HepG2 (cell line): ENCODE measurements around the gene EMCN. TPM values are rescaled to one million over a fixed set of nuclear protein-coding genes. Genes with fewer than 3 reads are reported as not detected.
A peak's percentile ranks its signal among the peaks of the same experiment; 100 is the strongest.

Source experiments
- ATAC-seq: fragments of 200-7000 bp; cut with Tn5 transposase; 3 replicates; pipeline ENCODE4 v1.9.1; 2020; ENCODE audit warnings: mild to moderate bottlenecking, moderate library complexity
- BruUV-seq: library from RNA; stranded (reverse); fragments of 400-500 nt; replicated peaks from 2 replicates; lab custom pipeline; 2021; lab: Mats Ljungman, UMichigan
- CTCF ChIA-PET: fragments of 300-600 bp; formaldehyde crosslinking; extraction: SDS; loops from one replicate; lab custom pipeline; 2021; ENCODE audit warnings: low total read pairs, inconsistent platforms, low intra/inter-chr PET ratio; lab: Yijun Ruan, JAX
- POLR2A ChIA-PET: fragments of 350-600 bp; sonication (Branson Sonifier 250); formaldehyde crosslinking; loops from one replicate; lab custom pipeline; 2020; ENCODE audit warnings: antibody characterized with exemption, inconsistent platforms; lab: Yijun Ruan, JAX
- DNase-seq: peaks from one replicate; pipeline ENCODE4 v3.0.0-alpha.2; 2015; ENCODE audit warnings: low spot score
- FAIRE-seq: peaks from 3 replicates; lab custom pipeline; 2011; peaks lifted over from hg19 to GRCh38; lab: Jason Lieb, UNC
- H2AFZ ChIP-seq: one replicate; pipeline ENCODE4 v1.6.1; 2011; ENCODE audit warnings: low read length, inconsistent platforms
- H3K27ac ChIP-seq: fragments of 300-600 bp; 3 replicates; pipeline ENCODE4 v1.8.0; 2011; ENCODE audit warnings: mixed run types, mild to moderate bottlenecking, mixed read lengths, low read length, inconsistent platforms; ENCODE audit not compliant: insufficient read depth; ENCODE audit errors: extremely low read length
- H3K27me3 ChIP-seq, 2 experiments: fragments of 200-600 bp in 1 of 2; 2 replicates in 1 of 2; 3 replicates in 1 of 2; pipeline versions ENCODE4 v1.6.0 to v1.8.0; 2011; ENCODE audit warnings: low read length in 2 of 2, mild to moderate bottlenecking in 2 of 2, moderate library complexity in 2 of 2, inconsistent platforms in 1 of 2; ENCODE audit not compliant: insufficient read depth in 2 of 2, control insufficient read depth in 1 of 2
- H3K36me3 ChIP-seq, 2 experiments: fragments of 200-600 bp in 1 of 2; replicated peaks in 1 of 2; 2 replicates in 1 of 2; 3 replicates in 1 of 2; pipeline versions ENCODE4 v1.5.1 to v1.8.0; 2011; ENCODE audit warnings: low read length in 2 of 2, inconsistent platforms in 1 of 2; ENCODE audit not compliant: insufficient read depth in 2 of 2, control insufficient read depth in 1 of 2
- H3K4me1 ChIP-seq: 2 replicates; pipeline ENCODE4 v1.5.1; 2012; ENCODE audit warnings: low read length, inconsistent platforms; ENCODE audit not compliant: insufficient read depth
- H3K4me2 ChIP-seq: 2 replicates; pipeline ENCODE4 v1.6.0; 2011; ENCODE audit warnings: low read depth, low read length, inconsistent platforms
- H3K4me3 ChIP-seq, 3 experiments: fragments of 200-600 bp in 1 of 3; sonication (generic), shearing (Covaris generic) in 1 of 3; replicated peaks in 1 of 3; 2 replicates each; pipeline ENCODE4 v1.5.1; 2011 to 2016; ENCODE audit warnings: low read length in 3 of 3, inconsistent platforms in 2 of 3, low read depth in 2 of 3, mild to moderate bottlenecking in 2 of 3, control low read depth in 1 of 3, mixed read lengths in 1 of 3; ENCODE audit not compliant: insufficient read depth in 1 of 3
- H3K79me2 ChIP-seq: one replicate; pipeline ENCODE4 v1.6.1; 2011; ENCODE audit warnings: low read length, inconsistent platforms; ENCODE audit not compliant: insufficient read depth
- H3K9ac ChIP-seq: 2 replicates; pipeline ENCODE4 v1.6.0; 2011; ENCODE audit warnings: mild to moderate bottlenecking, low read depth, low read length, inconsistent platforms; ENCODE audit not compliant: insufficient read depth
- H3K9me3 ChIP-seq: 2 replicates; pipeline ENCODE4 v1.5.1; 2012; ENCODE audit warnings: mild to moderate bottlenecking, low read length
- H4K20me1 ChIP-seq: 2 replicates; pipeline ENCODE4 v1.6.0; 2011; ENCODE audit warnings: inconsistent platforms, mild to moderate bottlenecking, low read length, moderate library complexity; ENCODE audit not compliant: insufficient read depth
- CREB1 ChIP-seq, 2 experiments: fragments of 450-650 bp in 1 of 2; IDR thresholded peaks; 2 replicates each; pipeline ENCODE4 v1.6.1; 2016 to 2017; ENCODE audit warnings: control low read depth in 1 of 2, mild to moderate bottlenecking in 1 of 2, missing compliant biosample characterization in 1 of 2, missing genetic modification characterization in 1 of 2
- GLMP ChIP-seq: sonication (generic); formaldehyde crosslinking; IDR thresholded peaks from 2 replicates; pipeline ENCODE4 v1.9.0; 2021; ENCODE audit warnings: missing genetic modification reagents, mild to moderate bottlenecking, borderline replicate concordance
- JUN ChIP-seq: sonication (generic); formaldehyde crosslinking; IDR thresholded peaks from 2 replicates; pipeline ENCODE4 v1.4.0; 2020; ENCODE audit warnings: mild to moderate bottlenecking, missing genetic modification reagents
- SSRP1 ChIP-seq: IDR thresholded peaks from 2 replicates; pipeline ENCODE4 v1.6.1; 2016; ENCODE audit warnings: control low read depth
- STAG1 ChIP-seq: sonication (generic); formaldehyde crosslinking; IDR thresholded peaks from 2 replicates; pipeline ENCODE4 v1.4.0; 2020; ENCODE audit warnings: missing genetic modification reagents
- YY1 ChIP-seq: IDR thresholded peaks from 2 replicates; pipeline ENCODE4 v1.6.1; 2011; ENCODE audit warnings: low read length, low read depth, moderate library complexity, mild to moderate bottlenecking; ENCODE audit not compliant: insufficient read depth, insufficient replicate concordance
- ZNF180 ChIP-seq: sonication (generic); formaldehyde crosslinking; IDR thresholded peaks from 2 replicates; pipeline ENCODE4 v1.4.0; 2020; ENCODE audit warnings: low read depth, missing genetic modification reagents, borderline replicate concordance
- WGBS: methylation state at CpG from one replicate; pipeline ENCODE4 v1.1.6; 2017; ENCODE audit warnings: low lambda C conversion rate; 5-methylcytosine and 5-hydroxymethylcytosine counted together
- in situ Hi-C: cut with HindIII; loops from 2 replicates; pipeline ENCODE4 v1.10.0; 2017; ENCODE audit warnings: low pct_unique_long_range_greater_than_20kb; ENCODE audit not compliant: extremely low pct_ligation_motif_present
- intact Hi-C: fragments of 100-400 bp; cut with micrococcal nuclease; formaldehyde crosslinking; loops from one replicate; pipeline ENCODE4 v1.10.0; 2022; ENCODE audit not compliant: unreplicated experiment
- polyA plus RNA-seq, 8 experiments: library from polyadenylated mRNA; depleted of rRNA in 3 of 8; stranded (reverse) in 7 of 8; unstranded in 1 of 8; fragments of >200 nt; fragmentation: Illumina TruSeq in 4 of 8; extraction: Trizol in 4 of 8; gene quantifications; 2 replicates each; pipeline versions ENCODE4 v1.2.1 to v1.2.3, GENCODE V29; 2011 to 2016; ENCODE audit warnings: low read depth in 4 of 8, missing spikeins in 1 of 8, mixed read lengths in 1 of 8; ENCODE audit not compliant: insufficient read depth in 1 of 8
- total RNA-seq, 5 experiments: library from RNA; depleted of rRNA; stranded (reverse); fragments of >200 nt; fragmentation: Illumina TruSeq; extraction: Trizol; gene quantifications; 2 replicates each; pipeline ENCODE4 v1.2.3, GENCODE V29; 2016; ENCODE audit warnings: low read depth in 1 of 5
- TF ChIP-seq, protein P1 (sequence below): sonication (generic); formaldehyde crosslinking; IDR thresholded peaks from 2 replicates; pipeline ENCODE4 v1.5.0; 2020; ENCODE audit warnings: mild to moderate bottlenecking, missing genetic modification reagents, moderate library complexity
- TF ChIP-seq, protein P2 (sequence below): sonication (generic); formaldehyde crosslinking; IDR thresholded peaks from 2 replicates; pipeline ENCODE4 v1.4.0; 2020; ENCODE audit warnings: low read depth, mild to moderate bottlenecking, missing genetic modification reagents

Gene EMCN
- total and polyA plus RNA-seq, 2 of the 13 experiments (the other 11 are each of a cell fraction or from before 2014, with no cell fraction given), result not detected

GRCh38 chr4:100421361-100421978, 96.4 kb downstream of the EMCN start:
- Histone ChIP-seq H4K20me1 (no peaks in the 10 kb centered on the region), H3K9ac (no peak overlapping the region), H3K27me3 (no peaks in the 10 kb centered on the region), H3K79me2 (no peaks in the 10 kb centered on the region), H3K9me3 (no peaks in the 10 kb centered on the region), H3K27ac (no peak overlapping the region), H3K36me3 (no peaks in the 10 kb centered on the region), H3K4me1 (no peaks in the 10 kb centered on the region), H3K4me2 (no peak overlapping the region), H2AFZ (no peak overlapping the region), H3K4me3 (no peak overlapping the region)
- ChIA-PET CTCF (no interaction called here), POLR2A (no interaction called here)
- ATAC-seq, result peak; percentile 44; the same call in 2 of the 3 replicates
- intact Hi-C loops, result no loop called here
- no peak for FAIRE-seq
- peak; percentile 7 for DNase-seq
- WGBS, result 2% methylated on average over 3 of the region's 3 CpGs
- in situ Hi-C loops, result no loop called here
- no TSS peak for BruUV-seq
- TF ChIP-seq JUN (CRISPR knock-in tag) (no peak), STAG1 (peak; percentile 64)
- TF ChIP-seq, protein P1, sequence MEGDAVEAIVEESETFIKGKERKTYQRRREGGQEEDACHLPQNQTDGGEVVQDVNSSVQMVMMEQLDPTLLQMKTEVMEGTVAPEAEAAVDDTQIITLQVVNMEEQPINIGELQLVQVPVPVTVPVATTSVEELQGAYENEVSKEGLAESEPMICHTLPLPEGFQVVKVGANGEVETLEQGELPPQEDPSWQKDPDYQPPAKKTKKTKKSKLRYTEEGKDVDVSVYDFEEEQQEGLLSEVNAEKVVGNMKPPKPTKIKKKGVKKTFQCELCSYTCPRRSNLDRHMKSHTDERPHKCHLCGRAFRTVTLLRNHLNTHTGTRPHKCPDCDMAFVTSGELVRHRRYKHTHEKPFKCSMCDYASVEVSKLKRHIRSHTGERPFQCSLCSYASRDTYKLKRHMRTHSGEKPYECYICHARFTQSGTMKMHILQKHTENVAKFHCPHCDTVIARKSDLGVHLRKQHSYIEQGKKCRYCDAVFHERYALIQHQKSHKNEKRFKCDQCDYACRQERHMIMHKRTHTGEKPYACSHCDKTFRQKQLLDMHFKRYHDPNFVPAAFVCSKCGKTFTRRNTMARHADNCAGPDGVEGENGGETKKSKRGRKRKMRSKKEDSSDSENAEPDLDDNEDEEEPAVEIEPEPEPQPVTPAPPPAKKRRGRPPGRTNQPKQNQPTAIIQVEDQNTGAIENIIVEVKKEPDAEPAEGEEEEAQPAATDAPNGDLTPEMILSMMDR (CRISPR knock-in tag), result peak; percentile 50

DNA sequence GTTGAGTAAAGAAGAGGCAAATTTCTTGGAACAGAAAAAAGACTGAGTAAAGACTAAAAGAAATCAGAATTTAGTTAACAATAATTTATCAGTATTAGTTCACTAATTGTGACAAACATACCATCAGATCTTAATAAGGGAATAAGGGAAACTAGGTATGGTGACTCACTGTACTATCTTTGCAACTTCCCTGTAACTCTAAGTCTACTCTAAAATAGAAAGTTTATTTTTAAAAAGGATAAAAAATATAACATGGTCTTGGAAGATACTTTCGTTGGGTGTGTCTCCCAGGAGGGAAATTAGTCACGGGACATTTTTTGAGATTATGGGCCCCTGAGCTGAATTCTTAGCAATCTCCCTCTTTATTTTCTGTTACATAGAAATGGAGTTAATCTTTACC, 97.3 kb downstream of the EMCN start:
- Histone ChIP-seq H3K27ac (no peak overlapping the region), H2AFZ (no peak overlapping the region), H4K20me1 (no peaks in the 10 kb centered on the region), H3K4me3 (no peak overlapping the region), H3K9me3 (no peaks in the 10 kb centered on the region), H3K79me2 (no peaks in the 10 kb centered on the region), H3K27me3 (no peaks in the 10 kb centered on the region), H3K9ac (no peak overlapping the region), H3K36me3 (no peaks in the 10 kb centered on the region), H3K4me2 (no peak overlapping the region), H3K4me1 (no peaks in the 10 kb centered on the region)
- DNase-seq (no peak), FAIRE-seq (no peak), ATAC-seq (no peak)
- POLR2A ChIA-PET, result no interaction called here
- 3% methylated on average over 2 of the region's 2 CpGs for WGBS
- no TSS peak for BruUV-seq
- intact Hi-C loops, result no loop called here
- CTCF ChIA-PET, result no interaction called here
- in situ Hi-C loops, result no loop called here
- no peak for TF ChIP-seq GLMP (CRISPR knock-in tag)
- no peak for TF ChIP-seq ZNF180
- TF ChIP-seq SSRP1, result no peak
- no peak for TF ChIP-seq CREB1 (IDR thresholded peaks at IDR 0.05)
- no peak for TF ChIP-seq CREB1 (CRISPR knock-in tag; IDR thresholded peaks at IDR 0.05)
- TF ChIP-seq, protein P2, sequence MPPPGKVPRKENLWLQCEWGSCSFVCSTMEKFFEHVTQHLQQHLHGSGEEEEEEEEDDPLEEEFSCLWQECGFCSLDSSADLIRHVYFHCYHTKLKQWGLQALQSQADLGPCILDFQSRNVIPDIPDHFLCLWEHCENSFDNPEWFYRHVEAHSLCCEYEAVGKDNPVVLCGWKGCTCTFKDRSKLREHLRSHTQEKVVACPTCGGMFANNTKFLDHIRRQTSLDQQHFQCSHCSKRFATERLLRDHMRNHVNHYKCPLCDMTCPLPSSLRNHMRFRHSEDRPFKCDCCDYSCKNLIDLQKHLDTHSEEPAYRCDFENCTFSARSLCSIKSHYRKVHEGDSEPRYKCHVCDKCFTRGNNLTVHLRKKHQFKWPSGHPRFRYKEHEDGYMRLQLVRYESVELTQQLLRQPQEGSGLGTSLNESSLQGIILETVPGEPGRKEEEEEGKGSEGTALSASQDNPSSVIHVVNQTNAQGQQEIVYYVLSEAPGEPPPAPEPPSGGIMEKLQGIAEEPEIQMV, result no peak
- TF ChIP-seq YY1, result no peak
